HG03439 (cell line): ENCODE results near the gene PRPF40B.
"Not testable (repeated sequence)": the region's sequence is repeated elsewhere in the genome, so short reads cannot be mapped to it uniquely, and the experiment has no call there.

Experiments used
- ATAC-seq: cut with Tn5 transposase; IDR thresholded peaks from one replicate; pipeline ENCODE4 v1.9.1; 2021; ENCODE audit warnings: mild to moderate bottlenecking, moderate library complexity; ENCODE audit not compliant: unreplicated experiment

PRPF40B gene

DNA sequence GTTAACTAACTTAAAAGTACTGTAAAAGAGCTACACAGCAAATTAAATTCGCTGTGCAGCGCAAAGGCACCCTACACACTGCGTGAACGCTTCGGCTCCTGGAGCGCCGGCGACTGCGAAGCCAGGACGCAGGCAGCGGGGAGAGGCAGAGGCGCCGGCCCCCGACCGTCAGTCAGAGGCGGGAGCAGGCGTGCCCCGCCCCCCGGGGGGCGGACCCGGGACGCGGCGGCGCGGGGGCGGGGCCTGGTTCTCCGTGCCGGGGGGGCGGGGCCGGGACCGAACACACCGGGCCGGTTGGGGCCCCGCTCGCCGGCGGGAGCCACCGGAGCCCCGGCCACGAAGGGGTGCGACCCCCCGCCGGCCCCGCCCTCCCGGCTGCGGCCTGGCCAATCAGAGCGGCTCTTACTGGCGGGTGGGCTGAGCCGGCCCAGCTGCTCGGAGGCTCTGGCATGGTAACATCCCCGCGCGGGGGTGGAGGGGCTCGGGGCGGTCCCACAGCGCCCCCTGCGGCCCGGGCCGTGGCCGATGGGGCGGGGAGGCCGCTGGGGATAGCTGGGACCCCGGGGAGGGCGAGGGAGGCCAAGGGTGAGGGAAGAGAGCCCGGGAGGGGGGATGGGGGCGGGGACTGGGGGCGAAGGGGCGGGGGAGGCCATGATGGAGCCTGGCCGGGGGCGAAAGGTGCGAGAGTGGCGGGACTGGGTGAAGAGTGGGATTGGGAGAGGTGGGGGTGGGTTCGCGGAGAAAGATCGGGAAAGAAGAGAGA is at the start of gene PRPF40B:
PRPF40B (plus strand) TSS at position 420 of the 763 bp plus-strand sequence; CDS start at position 450, 30 bp downstream.
- ATAC-seq, result peak; percentile 78

DNA sequence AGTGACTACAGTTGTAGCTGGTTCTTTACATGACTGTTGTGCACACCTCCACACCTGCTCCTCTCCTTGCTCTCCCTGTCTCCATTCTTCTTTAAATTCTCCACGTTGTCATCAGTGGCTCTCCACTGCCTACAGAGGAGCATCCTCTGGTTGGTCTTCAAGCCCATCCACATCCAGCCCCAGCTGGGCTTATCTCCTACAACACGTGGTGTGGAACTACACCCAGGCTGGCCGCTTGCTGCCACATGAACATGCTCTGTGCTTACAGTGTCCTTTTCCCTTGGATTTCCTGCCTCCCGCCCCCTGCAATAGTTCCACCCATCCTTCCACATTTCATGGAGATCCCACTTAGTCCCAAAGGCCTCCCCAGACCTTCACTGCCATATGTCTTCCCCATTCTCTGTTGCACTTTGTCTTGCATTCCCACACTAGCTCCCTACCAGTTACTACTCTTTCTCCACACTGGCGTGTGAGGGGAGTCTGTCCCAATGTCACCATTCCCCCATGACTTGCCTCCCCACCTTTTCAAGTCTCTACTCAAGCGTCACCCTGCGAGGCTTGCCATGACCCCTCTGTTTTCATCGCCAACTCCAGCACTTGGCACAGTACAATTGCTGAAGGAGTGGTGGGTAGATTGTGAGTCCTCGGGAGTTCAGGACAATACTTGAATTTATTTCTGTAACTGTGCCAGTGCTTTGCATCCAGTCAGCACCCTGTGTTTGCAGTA is 45.6 kb upstream of the PRPF40B start:
- no peak for ATAC-seq

DNA sequence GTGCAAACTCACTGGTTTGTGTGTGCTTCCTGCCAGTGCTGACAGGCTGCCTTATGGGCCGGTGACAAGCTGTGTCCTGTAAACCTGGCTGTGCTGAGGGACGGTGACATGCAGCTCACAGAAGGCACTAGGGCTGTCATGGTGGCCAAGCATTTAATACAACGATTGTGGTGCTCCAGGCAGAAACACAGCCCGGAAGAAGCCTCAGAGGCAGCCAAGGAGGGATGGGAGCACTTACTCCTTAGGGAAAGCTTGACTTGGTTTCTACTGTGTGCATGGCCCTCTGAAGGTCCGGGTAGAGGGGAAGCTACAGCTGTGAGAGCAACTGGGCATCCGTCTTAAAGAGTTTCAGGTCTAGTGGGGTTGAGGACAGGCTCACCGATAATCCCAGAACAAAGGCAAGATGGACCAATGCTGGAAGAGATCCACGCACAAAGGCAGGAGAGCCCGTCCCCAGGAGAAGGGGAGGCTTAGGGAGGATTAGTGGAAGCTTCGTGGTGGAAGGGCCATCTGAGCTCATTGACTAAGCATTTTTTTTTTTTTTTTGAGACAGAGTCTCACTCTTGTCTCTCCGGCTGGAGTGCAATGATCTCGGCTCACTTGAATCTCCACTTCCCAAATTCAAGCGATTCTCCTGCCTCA is 44.8 kb upstream of the PRPF40B start:
- no peak for ATAC-seq

DNA sequence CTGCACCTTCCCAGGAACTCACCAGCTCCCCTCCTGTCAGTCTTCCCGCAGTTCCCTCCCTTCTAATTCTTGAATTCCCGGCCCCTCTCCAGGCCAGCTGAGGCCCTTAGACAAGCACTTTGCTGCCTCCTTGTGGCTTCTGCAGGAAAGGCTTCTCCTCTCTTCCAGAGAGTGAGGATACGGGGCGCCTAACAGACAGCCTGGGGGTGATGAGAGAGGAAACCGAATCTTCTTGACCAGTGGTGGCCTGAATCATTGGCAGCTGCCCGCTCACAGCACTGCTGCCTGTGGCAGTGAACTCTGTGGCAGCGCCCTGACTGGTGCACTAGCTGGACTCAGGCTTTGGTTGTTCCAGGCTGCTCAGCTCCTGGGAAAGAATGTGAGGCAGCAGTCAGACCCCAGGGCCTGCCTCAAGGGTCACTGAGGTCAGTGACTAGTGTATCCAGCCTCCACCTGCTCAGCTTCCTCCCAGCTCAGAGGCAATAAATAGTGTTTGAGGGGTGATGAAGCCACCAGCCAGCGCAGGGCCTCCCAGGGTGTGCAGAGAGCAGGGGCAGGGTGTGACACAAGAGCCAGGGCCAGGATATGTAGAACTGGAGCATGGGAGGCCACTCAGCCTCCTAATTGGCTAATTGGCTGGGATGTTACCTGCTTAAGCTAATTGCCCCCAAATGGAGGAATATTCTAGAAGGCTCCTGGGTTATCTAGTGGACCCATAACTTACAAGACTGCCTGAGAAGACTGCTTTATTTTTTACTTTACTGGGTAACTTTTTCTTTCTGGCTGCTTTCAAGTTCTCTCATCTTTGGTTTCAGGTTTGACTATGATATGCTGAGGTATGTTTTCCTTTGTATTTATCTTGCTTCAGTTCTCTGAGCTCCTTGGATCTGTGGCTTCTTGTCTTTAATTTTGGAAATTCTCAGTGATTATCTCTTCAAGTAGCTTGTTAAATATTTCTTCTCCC is 42.5 kb upstream of the PRPF40B start:
- no peak for ATAC-seq

DNA sequence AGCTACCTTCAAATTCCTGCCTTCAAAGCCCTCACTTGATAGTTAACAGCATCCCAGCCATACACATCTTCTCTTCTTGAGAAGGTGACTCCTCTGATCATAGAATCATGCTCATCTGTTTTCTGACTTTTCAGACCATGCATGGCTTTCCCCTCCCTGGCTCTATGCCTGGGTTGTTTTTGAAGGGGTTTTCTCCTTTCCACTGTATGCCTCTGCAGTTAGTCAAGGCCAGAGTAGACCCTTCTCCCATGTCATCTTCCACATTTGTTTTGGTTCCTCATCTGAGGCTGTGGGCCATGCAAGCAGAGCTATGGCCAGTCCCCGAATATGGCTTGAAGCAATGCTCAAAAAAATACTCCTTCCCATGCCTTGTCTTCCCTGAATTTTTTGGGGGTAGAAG is 41.2 kb upstream of the PRPF40B start:
- no peak for ATAC-seq

DNA sequence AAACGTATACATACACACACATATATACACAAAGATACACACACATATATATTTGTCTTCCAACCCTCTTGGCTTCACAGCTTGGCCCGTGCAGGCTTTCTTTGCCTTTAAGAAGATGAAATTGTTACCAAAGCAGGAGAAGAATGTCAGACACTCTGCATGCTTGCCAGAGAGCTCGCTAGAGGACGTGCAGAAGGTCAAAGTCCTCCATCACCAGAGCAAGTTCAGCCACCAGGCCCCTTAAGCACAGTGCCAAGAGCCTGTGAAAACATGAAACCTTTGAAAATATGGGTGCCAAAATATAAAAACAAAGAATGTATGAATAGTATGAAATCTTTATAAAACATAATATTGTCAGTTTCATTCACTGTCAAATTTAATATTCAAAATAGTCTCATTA is 40.5 kb upstream of the PRPF40B start:
- no peak for ATAC-seq

DNA sequence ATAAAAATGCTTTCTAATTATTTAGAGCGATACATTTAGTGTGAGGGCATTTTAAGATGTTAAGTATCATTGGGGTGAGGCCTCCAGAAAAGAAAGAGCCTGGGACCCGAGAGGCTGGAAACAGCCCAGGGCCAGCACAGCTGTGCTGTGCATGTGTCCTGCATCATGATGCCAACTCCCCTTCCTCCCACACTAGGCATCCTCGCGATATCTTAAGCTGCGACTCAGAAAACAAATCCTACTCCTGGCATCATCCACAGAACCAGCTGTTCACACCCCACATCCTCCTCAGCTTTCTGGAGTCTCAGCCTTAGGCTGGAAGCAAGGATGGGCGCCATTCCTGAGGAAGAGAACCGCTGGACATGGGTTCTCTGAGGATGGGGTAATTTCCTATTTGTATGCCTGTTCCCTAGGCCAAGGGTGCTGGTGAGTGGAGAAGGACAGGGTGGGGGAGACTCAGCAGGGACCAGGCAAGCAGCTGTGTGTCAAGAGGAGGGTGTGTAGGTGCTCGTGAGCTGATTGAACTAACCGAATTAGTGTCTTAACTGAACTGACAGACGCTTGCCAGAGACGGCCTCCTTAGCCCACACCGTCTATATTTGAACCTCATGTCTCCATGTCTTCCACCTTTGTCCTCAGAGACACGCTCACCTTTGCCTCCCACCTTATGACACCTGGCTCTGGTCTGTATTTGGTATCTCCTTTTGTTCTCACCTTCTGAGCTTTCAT is 39.8 kb upstream of the PRPF40B start:
- no peak for ATAC-seq

DNA sequence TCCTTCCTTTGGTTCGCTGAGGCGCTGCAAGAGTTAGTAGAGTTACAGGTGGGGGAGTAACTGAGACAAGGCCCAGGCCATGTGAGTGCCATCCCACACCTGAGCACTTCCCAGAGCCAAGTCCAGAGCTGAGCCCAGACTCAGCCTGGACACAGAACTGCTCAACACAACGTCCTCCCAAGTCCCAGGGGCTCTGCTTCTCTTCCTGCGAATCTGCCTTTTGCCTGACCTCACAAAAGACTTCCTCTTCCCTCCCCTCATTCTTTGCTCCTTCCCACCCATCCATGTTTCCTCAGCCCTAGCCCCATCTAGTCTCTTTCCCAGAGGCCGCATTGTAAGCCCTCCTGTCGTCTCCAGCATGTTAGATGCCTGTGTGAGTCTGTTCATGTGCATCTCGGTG is 38.8 kb upstream of the PRPF40B start:
- no peak for ATAC-seq

DNA sequence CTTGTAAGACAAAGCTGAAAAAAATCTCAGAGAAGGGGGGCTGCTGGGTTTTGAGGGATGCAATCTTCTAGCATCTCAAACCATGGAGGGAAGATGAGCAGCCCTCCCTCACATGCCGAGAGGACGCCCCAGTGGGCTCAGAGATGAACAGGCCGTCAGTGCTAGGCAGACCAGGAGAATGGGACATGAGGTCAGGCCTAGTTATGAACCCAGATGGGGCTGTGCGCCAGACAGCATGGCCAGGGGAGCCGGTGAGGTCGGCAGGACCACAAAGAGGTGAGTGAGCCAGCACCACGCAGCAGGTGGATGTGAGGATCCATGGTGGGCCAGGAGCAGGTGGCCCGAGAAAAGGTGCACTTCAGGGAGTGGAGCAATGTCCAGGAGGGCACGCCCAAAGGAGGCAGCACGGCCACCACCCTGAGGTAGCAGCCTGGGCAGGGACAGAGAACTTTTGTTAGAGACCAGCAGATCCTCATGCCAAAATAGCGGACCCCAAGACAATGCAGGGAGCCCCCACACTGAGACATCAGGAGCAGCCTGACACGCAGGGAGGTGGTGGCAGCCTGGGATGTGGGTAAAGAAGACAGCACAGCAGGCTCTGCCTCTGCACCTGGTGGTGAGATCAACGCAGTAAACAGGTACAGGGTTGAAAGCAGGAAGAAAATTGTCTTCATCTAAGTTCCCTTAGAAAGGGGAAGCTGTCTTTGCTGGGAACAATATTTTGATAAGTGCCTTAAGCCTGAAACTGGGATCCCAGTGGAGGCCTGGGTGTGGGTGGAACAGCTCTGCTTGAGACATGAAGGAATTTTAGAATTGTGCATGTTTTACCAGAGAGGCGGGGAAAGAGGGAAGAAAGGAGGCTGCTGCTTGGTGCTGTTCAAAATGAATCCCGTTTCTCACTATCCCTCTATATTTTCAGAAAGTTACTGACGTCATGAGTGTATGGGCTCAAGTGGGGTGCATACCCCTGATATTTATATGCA is 37.6 kb upstream of the PRPF40B start:
- no peak for ATAC-seq

DNA sequence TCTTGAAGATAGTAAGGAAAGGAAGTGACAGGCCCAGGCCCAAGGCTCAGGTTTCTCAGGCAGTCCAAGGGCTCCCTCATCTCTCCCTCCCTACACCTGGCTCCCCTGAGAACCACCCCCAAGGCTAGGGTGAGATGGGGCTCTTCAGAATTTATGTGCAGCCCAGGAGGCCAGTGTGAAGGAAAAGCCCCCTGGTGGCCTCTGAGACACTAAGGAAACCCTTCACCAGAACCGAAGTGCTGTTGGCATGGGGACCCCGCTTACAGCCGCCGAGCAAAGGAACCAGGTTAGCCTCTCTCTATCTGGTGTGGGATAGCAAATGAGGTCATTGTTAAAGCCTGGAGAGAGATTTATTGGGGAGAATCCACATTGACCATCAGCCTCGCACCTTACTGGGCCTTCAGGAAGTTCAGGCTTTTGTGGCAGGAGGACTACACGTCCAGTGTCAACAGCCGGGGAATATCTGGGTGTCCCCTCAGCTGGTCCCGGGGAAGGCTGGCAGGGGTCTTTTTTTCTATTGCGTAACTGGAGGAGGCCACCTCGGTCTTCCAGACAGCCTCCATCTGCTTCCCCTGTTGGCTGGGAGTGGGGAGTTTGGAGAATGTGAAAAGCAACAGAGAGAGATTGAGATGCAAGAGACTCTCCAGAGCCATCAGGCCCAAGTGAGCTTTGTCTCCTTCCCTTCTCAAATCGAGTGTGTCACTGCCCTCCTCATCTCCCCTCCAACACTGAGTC is 36.0 kb upstream of the PRPF40B start:
- no peak for ATAC-seq

DNA sequence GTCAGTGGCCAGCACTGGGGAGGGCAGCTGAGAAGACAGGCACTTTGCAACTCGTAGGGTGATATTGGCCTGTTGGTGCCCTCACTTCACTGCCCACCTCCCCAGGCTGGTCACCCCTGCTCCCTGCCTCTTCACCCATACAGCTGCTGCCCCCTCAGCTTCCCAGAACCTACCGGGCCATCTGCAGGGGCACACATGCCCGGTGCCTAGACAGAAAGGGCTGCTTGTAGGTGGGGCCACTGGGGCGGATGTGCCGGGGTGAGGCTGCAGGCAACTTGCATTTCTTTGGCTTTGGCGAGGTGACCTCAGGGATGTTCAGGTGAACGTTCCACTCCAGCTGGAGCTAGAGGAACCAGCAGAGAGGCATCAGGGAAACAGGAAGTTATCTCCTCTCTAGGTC is 35.1 kb upstream of the PRPF40B start:
- ATAC-seq, result no peak

DNA sequence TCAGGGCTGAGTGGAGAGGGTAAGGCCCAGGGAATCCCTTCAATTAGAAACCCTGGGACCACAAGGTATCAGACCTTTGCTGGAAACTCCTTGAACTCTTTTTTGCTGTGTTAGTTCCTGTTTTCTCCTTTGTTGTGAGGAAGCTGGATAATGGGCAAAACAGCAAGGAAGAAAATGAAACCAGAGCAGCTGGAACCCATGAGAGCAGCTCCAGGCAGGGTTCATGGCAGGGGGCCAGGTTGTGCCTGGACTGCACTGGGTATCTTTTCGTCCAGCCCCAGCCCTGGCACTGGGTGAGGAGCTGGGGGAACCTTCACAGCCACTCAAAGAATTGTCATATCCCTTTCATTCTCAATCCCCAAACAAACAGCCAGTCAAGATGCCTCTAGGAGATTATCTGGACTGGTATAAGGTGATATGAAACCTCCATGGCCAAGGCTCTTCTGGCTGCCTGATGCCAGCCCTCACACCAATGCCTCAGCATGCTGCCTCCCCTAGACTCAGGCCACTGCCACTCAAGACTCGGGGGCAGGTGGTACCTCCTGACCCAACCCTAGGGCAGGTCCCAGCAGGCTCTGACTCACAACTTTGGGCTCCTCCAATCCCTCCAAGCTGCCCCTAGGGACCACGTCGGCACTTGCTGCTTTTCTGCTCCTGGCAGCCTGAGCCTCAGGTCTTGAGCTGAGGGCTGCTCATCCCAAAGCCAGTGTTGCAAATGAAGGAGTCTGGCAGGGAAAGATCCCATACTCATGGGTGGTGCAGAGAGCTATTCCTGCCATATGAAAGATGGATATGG is 34.4 kb upstream of the PRPF40B start:
- no peak for ATAC-seq

DNA sequence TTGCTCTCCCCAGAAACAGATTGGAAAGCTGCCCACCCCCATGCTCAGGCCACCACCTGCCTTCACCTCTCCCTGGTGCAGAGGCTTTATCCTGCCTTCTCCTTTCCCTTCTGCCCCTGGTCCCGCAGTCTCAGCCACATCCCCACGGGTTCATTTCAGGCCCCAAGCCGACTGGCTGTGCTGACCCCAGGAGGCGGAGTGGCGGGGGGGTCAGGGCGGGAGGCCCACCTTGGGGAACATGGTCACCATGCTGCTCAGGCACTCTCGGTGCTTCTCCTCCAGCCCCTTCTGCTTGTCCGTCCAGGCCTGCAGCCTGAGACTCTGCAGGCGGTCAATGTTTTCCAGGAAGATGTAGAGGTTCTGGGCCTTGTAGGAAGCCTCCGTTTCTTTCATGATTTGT is 24.8 kb upstream of the PRPF40B start:
- ATAC-seq, result no peak

DNA sequence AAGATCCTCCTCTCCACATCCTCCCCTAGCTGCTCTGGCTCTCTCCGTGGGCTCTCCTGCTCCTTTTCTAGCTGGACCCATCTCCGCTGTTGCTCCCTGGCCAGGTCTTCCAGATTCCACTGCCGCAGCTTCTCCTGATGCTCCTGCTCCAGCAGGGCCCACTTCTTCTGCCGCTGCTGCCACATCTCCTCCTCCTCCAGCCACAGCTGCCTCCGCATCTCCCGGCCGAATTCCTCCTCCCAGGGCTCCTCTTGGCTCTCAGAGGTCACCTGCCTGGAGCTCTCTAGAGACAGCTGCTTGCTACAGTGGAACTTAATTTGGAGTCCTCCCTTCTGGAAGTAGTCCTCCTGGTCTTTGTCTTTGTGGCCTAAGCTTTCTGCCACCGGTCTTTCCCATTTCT is 23.4 kb upstream of the PRPF40B start:
- no peak for ATAC-seq

DNA sequence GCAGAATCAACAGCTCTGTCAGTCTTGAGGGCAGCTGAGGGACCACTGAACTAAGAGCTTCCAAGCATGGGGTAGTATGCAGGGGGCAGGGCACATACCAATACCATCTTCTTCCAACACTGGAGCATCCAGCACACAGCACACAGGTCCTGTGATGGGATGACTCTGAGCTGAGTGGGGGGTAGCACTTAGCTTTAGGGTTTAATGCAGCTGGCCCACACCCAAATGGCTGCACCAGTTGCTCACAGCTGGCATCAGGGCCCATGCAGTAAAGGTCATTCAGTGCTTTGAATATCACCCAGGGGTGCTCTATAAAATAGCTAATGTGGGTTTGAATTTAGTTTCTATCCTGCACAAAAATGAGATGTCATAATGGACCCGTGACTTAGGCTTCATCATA is 19.6 kb upstream of the PRPF40B start:
- no peak for ATAC-seq

DNA sequence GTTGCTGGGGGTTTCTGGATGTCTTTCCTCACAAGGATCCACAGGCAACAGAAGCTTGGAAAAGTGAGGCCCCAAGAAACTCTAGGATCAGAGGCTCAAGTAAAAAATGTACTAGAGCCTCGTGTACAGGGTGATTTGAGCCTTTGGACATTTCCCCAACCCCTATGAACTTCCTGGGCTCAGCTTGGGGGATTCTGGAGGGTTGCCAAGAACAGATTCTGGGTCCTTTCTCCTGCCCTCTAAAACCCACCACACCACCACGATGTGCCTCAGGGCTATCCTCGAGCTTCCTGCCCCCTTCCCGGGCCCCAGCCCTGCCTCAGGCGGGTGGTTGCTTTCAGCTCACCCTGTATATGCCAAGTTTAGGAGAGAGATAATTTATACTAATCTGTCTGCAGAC is 18.5 kb upstream of the PRPF40B start:
- no peak for ATAC-seq

DNA sequence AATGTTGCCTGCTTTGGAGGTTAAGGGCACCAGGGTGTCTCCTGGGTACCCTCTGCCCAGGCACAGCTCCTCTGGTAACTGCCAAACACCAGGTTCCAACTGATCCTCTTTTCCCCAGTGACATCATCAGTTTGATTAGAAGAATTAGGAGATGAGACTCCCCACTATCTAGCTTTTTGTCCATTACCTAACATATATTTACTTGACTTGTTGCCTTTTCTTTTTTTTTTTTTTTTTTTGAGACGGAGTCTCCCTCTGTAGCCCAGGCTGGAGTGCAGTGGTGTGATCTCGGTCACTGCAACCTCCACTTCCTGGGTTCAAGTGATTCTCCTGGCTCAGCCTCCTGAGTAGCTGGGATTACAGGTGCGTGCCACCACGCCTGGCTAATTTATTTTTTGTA is 17.8 kb upstream of the PRPF40B start, which contains the start of gene FAM186B:
FAM186B (minus strand) TSS at position 101 of the 400 bp plus-strand sequence. CDS start 162 bp downstream, outside the sequence.
- ATAC-seq, result not testable (repeated sequence)
